ENCODE data around the gene EVI5L. TPM values are rescaled to one million over a fixed set of nuclear protein-coding genes. Genes with fewer than 3 reads are reported as not detected.

Gene EVI5L
- total RNA-seq, 4 donors from 2014 or later = 14.4 to 30.3 (median 17.7) TPM

DNA sequence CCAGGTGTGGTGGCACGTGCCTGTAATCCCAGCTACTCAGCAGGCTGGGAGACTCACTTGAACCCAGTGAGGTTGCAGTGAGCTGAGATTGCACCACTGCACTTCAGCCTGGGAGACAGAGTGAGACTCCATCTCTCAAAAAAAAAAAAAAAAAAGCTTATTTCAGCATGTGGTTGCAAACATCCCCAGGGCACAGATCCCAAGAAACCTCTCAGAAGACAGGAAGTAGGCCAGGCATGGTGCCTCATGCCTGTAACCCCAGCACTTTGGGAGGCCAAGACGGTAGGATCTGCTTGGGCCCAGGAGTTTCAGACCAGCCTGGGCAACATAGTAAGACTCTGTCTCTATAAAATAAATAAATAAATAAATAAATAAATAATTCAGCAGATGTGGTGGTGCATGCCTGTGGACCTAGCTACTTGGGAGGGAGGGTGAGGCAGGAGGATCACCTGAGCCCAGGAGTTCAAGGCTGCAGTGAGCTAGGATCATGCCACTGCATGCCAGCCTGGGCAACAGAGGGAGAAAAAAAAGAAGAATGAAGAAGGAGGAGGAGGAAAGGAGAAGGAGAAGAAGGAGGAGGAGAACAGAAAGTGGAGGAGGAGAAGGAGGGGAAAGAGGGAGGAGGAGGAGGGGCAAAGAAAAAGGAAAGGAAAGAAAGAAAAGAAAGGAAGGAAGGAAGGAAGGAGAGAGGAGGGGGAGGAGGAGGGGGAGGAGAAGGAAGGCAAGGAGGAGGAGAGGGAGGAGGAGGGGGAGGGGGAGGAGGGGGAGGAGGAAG lies 54.0 kb downstream of the EVI5L start:
- no peaks in the 10 kb centered on the region for H3K36me3 ChIP-seq
- no peak overlapping the region for H3K27ac ChIP-seq
- TF ChIP-seq POLR2A (IDR thresholded peaks at IDR 0.05) = no peak
- TF ChIP-seq, protein P1, sequence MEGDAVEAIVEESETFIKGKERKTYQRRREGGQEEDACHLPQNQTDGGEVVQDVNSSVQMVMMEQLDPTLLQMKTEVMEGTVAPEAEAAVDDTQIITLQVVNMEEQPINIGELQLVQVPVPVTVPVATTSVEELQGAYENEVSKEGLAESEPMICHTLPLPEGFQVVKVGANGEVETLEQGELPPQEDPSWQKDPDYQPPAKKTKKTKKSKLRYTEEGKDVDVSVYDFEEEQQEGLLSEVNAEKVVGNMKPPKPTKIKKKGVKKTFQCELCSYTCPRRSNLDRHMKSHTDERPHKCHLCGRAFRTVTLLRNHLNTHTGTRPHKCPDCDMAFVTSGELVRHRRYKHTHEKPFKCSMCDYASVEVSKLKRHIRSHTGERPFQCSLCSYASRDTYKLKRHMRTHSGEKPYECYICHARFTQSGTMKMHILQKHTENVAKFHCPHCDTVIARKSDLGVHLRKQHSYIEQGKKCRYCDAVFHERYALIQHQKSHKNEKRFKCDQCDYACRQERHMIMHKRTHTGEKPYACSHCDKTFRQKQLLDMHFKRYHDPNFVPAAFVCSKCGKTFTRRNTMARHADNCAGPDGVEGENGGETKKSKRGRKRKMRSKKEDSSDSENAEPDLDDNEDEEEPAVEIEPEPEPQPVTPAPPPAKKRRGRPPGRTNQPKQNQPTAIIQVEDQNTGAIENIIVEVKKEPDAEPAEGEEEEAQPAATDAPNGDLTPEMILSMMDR (IDR thresholded peaks at IDR 0.05) = no peak
- no peak for TF ChIP-seq EP300 (IDR thresholded peaks at IDR 0.05)
- H3K27me3 ChIP-seq = peaks cover 0 to 30% of the 10 kb centered on the region in 2 donors
- H3K4me3 ChIP-seq = no peak overlapping the region
- WGBS, 2 donors = 65% methylated on average over 2 of the region's 2 CpGs
- H3K9me3 ChIP-seq = no peaks in the 10 kb centered on the region
- peaks cover 0 to 7% (median 2%) of the 10 kb centered on the region in 4 donors for H3K4me1 ChIP-seq
- no peak for DNase-seq (ENCODE audit: low spot score in 2 of 2)

DNA sequence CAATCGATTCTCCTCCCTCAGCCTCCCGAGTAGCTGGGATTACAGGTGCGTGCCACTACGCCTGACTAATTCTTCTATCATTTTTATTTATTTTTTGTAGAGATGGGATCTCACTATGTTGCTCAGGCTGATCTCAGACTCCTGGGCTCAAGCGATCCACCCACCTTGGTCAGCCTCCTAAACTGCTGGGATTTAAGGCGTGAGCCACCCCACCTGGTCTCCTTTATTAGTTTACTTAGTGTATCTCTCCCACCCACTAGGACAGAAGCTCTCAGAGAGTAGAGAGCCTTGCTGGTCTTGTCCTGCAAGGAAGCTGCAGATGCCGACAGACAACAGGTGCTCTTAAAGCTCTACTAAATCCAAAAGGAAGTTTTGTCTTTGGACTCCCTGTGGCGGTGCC lies 55.8 kb downstream of the EVI5L start:
- no peak overlapping the region for H3K27ac ChIP-seq
- WGBS, 2 donors = 88 to 91% methylated on average over 8 of the region's 8 CpGs
- no peaks in the 10 kb centered on the region for H3K36me3 ChIP-seq
- H3K4me3 ChIP-seq = no peak overlapping the region
- peaks cover 0 to 47% of the 10 kb centered on the region in 2 donors for H3K27me3 ChIP-seq
- no peaks in the 10 kb centered on the region for H3K9me3 ChIP-seq
- TF ChIP-seq EP300 (IDR thresholded peaks at IDR 0.05) = no peak
- TF ChIP-seq, protein P1 (IDR thresholded peaks at IDR 0.05) = no peak
- TF ChIP-seq POLR2A (IDR thresholded peaks at IDR 0.05) = no peak
- H3K4me1 ChIP-seq = peaks cover 0 to 7% (median 2%) of the 10 kb centered on the region in 4 donors
- no peak for DNase-seq (ENCODE audit: low spot score in 2 of 2)

DNA sequence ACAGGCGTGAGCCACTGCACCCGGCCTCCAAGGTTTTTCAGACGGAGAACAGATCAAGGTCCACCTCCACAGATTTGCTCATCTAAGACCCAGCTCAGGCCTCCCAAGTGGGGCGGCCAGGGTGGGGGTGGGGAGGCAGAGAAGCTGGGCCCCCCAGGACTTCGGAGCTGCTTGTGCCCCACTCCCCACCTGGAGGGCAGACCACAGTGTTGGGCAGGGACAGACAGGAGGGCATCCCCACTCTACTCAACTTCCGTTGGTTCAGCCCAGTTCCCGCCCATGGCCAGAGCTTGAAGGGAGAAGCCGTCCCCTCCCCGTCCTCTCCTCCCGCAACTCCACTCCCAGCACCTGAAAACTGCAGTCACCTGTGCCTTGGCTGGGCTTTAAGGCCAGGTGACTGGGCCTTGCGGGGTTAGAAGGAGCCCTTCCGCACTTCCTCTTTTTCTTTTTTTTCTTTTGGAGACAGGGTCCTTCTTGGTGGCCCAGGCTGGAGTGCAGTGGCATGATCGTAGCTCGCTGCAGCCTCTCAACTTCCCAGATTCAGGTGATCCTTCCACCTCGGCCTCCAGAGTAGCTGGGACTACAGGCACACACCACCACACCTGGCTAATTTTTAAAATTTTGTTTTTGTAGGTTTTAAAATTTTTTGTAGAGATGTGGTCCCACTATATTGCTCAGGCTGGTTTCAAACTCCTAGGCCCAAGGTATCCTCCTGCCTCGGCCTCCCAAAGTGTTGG lies 57.6 kb downstream of the EVI5L start:
- H3K27me3 ChIP-seq = peaks cover 0 to 58% of the 10 kb centered on the region in 2 donors
- DNase-seq (ENCODE audit: low spot score in 2 of 2) = no peak
- no peaks in the 10 kb centered on the region for H3K9me3 ChIP-seq
- peaks cover 0 to 7% (median 2%) of the 10 kb centered on the region in 4 donors for H3K4me1 ChIP-seq
- H3K36me3 ChIP-seq = no peaks in the 10 kb centered on the region
- 80 to 83% methylated on average over 16 of the region's 16 CpGs for WGBS, 2 donors
- no peak for TF ChIP-seq POLR2A (IDR thresholded peaks at IDR 0.05)
- no peak for TF ChIP-seq EP300 (IDR thresholded peaks at IDR 0.05)
- TF ChIP-seq, protein P1 (IDR thresholded peaks at IDR 0.05) = no peak
- H3K27ac ChIP-seq = no peak overlapping the region
- no peak overlapping the region for H3K4me3 ChIP-seq

DNA sequence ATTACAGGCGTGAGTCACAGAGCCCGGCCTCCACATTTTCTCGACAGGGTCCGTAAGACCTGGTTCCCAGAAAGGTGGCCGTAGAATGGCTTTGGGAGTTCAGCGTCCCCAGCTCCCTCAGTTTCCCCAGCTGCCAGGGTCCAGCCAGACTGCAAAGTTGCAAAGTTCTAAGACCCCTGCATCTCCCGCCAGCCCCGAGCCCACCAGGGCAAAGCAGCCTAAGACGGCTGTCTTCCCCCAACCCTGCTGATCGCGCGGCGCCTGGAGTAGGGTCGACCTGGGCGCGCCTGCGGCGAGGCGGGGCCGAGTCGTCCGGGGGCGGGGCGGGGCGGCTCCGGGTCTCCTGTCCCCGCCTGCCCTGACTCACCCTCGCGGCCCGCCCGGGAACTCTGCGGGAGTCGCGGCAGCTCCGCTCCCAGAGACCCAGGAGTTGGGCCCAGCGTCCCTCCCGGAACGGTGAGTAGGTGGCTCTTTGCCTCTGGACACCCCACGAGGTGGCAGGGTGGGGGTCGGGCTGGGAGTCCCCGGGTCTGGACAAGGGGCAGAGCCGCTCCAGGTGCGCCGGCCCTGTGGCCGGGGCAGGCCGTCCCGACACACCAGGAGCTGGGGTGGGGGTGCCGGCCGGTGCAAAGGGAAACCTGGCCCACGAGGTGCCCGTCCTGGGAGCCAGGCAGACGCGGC lies 58.3 kb downstream of the EVI5L start, which contains the start of gene LRRC8E:
LRRC8E (plus strand) TSS at position 366 of the 681 bp plus-strand sequence. CDS start 7,094 bp downstream, outside the sequence.
- H3K27me3 ChIP-seq = peaks cover 0 to 65% of the 10 kb centered on the region in 2 donors

More for the DNA sequence above, 58.3 kb downstream of the EVI5L start, which contains the start of gene LRRC8E:
- Histone ChIP-seq H3K27ac (no peak within 1 kb of the TSS), H3K9me3 (no peaks in the 10 kb centered on the region), H3K4me1 (peaks cover 0 to 7% (median 2%) of the 10 kb centered on the region in 4 donors), H3K4me3 (peak within 1 kb of the TSS in 1 of 4 donors; percentile 32), H3K36me3 (no peaks in the 10 kb centered on the region)
- TF ChIP-seq POLR2A (IDR thresholded peaks at IDR 0.05) (no peak), EP300 (IDR thresholded peaks at IDR 0.05) (no peak)
- TF ChIP-seq, protein P1 (IDR thresholded peaks at IDR 0.05) = no peak
- WGBS, 2 donors = 16 to 17% methylated on average over 25 to 26 of the region's 53 CpGs
- DNase-seq (ENCODE audit: low spot score in 2 of 2) = no peak

Measured in tibial nerve (tissue), 4 donors.